GM21447 (cell line): ENCODE data around the gene KANSL1.

Source experiments
- ATAC-seq: cut with Tn5 transposase; IDR thresholded peaks from one replicate; pipeline ENCODE4 v1.9.1; 2021; ENCODE audit not compliant: unreplicated experiment

KANSL1 gene

DNA sequence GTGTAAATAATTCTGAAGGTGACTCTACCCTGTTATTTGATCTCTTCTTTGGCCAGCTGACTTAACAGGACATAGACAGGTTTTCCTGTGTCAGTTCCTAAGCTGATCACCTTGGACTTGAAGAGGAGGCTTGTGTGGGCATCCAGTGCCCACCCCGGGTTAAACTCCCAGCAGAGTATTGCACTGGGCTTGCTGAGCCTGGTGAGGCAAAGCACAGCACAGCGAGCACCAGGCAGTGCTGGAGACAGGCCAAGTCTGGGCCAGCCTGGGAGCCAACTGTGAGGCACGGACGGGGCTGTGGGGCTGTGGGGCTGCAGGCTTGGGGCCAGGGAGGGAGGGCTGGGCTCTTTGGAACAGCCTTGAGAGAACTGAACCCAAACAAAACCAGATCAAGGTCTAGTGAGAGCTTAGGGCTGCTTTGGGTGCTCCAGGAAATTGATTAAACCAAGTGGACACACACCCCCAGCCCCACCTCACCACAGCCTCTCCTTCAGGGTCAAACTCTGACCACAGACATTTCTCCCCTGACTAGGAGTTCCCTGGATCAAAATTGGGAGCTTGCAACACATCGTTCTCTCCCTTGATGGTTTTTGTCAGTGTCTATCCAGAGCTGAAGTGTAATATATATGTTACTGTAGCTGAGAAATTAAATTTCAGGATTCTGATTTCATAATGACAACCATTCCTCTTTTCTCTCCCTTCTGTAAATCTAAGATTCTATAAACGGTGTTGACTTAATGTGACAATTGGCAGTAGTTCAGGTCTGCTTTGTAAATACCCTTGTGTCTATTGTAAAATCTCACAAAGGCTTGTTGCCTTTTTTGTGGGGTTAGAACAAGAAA is 189.1 kb downstream of the KANSL1 start:
- ATAC-seq = no peak

DNA sequence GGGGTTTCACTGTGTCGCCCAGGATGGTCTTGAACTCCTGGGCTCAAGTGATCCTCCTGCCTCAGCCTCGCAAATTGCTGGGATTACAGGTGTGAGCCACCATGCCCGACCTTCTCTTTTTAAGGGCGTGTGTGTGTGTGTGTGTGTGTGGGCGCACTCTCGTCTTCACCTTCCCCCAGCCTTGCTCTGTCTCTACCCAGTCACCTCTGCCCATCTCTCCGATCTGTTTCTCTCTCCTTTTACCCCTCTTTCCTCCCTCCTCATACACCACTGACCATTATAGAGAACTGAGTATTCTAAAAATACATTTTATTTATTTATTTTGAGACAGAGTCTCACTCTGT is 190.3 kb downstream of the KANSL1 start:
- ATAC-seq = no peak

DNA sequence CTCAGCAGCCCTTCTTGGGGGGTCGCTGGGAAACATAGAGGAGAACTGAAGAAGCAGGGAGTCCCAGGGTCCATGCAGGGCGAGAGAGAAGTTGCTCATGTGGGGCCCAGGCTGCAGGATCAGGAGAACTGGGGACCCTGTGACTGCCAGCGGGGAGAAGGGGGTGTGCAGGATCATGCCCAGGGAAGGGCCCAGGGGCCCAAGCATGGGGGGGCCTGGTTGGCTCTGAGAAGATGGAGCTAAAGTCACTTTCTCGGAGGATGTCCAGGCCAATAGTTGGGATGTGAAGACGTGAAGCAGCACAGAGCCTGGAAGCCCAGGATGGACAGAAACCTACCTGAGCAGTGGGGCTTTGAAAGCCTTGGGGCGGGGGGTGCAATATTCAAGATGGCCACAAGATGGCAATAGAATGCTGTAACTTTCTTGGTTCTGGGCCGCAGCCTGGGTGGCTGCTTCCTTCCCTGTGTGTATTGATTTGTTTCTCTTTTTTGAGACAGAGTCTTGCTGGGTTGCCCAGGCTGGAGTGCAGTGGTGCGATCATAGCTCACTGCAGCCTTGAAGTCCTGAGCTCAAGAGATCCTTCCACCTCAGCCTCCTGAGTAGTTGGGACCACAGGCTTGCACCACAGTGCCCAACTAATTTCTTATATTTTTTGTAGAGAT is 190.8 kb downstream of the KANSL1 start:
- ATAC-seq = no peak

DNA sequence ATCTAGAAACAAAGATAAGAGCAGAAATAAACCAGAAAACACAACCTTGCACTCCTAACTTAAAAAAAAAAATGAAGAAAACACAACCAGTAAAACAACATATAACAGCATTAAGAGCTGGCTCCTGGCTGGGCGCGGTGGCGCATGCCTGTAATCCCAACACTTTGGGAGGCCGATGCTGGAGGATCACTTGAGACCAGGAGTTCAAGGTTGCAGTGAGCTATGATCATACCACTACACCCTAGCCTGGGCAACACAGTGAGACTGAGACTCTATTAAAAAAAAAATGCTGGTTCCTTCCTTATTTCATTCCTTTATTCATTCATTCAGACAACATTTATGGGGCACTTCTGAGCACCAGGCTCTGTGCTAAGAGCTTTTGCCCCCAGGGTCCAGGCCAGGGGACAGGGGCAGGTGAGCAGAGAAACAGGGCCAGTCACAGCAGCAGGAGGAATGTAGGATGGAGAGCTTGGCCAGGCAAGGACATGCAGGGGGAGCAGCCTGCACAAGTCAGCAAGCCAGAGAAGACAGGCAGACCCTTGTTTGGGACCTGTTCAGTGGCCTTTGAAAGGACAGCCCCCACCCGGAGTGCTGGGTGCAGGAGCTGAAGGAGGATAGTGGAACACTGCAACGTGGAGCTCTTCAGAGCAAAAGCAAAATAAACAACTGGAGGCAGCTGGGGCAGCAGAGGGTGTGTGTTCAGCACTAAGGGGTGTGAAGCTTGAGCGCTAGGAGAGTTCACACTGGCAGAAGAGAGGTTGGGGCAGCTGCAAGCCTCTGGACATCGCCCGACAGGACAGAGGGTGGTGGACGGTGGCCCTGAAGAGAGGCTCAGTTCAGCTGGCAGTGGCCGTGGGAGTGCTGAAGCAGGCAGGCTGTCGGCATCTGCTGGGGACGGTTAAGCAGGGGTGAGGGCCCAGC is 191.6 kb downstream of the KANSL1 start:
- ATAC-seq = no peak

DNA sequence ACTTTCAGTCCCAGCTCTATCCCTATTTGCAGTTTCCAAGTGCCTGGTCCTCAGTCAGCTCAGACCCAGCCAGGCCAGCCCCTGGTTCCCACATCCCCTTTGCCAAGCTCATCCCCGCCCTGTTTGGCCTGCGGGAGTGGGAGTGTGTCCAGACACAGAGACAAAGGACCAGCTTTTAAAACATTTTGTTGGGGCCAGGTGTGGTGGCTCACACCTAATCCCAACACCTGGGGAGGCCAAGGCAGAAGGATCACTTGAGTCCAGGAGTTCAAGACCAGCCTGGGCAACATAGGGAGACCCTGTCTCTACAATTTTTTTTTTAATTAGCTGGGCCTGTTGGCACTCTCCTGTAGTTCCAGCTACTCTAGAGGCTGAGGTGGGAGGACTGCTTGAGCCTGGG is 192.5 kb downstream of the KANSL1 start:
- ATAC-seq = no peak

DNA sequence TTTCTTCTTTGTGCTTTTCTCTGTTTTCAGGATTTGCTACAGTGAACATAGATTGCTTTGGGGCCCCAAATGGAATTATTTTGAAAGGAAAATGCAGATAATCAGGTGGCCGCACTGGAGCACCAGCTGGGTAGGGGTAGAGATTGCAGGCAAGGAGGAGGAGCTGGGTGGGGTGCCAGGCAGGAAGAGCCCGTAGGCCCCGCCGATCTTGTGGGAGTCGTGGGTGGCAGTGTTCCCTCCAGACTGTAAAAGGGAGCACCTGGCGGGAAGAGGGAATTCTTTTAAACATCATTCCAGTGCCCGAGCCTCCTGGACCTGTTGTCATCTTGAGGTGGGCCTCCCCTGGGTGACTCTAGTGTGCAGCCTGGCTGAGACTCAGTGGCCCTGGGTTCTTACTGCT is 192.9 kb downstream of the KANSL1 start:
- ATAC-seq = no peak

DNA sequence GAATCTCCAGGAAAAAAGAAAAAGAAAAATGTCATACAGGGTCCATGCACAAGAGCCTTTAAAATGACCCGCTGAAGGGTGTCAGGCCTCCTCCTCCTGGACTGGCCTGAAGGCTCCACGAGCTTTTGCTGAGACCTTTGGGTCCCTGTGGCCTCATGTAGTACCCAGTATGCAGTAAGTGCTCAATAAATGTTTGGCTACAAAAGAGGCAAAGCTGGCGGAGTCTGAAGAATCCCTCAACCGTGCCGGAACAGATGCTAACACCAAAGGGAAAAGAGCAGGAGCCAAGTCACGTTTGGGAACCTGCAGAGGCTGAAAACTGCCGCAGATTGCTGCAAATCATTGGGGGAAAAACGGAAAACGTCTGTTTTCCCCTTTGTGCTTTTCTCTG is 193.3 kb downstream of the KANSL1 start:
- ATAC-seq = no peak

DNA sequence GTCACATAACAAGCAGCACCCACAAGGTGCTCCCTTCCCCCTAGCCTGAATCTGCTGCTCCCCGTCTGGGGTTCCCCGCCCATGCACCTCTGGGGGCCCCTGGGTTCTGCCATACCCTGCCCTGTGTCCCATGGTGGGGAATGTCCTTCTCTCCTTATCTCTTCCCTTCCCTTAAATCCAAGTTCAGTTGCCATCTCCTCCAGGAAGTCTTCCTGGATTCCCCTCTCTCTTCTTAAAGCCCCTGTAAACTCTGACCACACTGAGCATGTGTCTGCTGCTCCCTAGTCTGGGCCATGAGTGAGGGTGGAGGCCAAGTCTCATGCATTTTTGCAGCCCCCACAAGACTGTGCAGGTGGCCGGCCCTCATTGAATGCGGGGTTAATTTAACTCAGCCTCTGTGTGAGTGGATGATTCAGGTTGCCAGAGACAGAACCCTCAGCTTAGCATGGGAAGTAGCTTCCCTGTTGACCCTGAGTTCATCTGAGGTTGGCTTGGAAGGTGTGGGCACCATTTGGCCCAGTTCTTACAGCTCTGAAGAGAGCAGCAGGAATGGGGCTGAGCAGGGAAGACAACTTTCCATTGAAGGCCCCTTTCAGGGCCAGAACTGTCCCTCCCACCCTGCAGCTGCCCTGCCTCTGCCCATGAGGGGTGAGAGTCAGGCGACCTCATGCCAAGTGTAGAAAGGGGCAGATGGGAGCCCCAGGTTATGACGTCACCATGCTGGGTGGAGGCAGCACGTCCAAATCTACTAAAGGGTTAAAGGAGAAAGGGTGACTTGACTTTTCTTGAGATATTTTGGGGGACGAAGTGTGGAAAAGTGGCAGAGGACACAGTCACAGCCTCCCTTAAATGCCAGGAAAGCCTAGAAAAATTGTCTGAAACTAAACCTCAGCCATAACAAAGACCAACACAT is 194.0 kb downstream of the KANSL1 start, which contains the start of gene STH:
TSS of gene STH (plus strand) at position 264 of the 913 bp plus-strand sequence. CDS start at position 294, 30 bp downstream.
- ATAC-seq = no peak

DNA sequence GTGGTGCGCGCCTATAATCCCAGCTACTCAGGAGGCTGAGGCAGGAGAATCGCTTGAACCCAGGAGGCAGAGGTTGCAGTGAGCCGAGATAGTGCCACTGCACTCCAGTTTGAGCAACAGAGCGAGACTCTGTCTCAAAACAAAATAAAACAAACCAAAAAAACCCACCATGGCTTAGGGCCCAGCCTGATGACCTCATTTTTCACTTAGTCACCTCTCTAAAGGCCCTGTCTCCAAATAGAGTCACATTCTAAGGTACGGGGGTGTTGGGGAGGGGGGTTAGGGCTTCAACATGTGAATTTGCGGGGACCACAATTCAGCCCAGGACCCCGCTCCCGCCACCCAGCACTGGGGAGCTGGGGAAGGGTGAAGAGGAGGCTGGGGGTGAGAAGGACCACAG is 195.6 kb downstream of the KANSL1 start:
- ATAC-seq = no peak

DNA sequence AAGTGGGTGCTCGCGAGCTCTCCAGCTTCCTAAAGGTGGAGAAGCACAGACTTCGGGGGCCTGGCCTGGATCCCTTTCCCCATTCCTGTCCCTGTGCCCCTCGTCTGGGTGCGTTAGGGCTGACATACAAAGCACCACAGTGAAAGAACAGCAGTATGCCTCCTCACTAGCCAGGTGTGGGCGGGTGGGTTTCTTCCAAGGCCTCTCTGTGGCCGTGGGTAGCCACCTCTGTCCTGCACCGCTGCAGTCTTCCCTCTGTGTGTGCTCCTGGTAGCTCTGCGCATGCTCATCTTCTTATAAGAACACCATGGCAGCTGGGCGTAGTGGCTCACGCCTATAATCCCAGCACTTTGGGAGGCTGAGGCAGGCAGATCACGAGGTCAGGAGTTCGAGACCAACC is 196.1 kb downstream of the KANSL1 start:
- ATAC-seq = no peak

DNA sequence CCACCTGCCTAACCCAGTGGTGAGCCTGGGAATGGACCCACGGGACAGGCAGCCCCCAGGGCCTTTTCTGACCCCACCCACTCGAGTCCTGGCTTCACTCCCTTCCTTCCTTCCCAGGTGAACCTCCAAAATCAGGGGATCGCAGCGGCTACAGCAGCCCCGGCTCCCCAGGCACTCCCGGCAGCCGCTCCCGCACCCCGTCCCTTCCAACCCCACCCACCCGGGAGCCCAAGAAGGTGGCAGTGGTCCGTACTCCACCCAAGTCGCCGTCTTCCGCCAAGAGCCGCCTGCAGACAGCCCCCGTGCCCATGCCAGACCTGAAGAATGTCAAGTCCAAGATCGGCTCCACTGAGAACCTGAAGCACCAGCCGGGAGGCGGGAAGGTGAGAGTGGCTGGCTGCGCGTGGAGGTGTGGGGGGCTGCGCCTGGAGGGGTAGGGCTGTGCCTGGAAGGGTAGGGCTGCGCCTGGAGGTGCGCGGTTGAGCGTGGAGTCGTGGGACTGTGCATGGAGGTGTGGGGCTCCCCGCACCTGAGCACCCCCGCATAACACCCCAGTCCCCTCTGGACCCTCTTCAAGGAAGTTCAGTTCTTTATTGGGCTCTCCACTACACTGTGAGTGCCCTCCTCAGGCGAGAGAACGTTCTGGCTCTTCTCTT is 196.8 kb downstream of the KANSL1 start:
- ATAC-seq = no peak

DNA sequence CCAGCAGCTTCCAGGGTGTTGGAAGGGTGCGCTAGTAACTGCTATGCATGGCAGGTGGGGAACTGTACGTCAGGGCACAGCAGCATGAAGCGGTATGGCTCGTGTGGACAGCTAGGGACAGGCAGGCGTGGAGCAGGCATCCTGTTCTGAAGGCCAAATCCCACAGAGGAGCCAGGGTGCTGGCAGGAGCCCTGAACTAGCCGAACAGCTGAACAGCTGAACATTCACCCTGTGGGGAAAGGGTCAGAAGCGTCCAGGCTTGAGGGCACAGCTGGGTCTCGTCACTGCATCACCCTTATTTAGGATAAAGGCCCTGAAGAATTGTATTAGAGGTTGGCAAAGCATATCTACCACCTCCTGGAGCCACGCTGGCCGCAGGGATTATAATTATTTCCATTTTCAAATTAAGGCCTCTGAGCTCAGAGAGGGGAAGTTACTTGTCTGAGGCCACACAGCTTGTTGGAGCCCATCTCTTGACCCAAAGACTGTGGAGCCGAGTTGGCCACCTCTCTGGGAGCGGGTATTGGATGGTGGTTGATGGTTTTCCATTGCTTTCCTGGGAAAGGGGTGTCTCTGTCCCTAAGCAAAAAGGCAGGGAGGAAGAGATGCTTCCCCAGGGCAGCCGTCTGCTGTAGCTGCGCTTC is 197.5 kb downstream of the KANSL1 start:
- ATAC-seq = no peak

DNA sequence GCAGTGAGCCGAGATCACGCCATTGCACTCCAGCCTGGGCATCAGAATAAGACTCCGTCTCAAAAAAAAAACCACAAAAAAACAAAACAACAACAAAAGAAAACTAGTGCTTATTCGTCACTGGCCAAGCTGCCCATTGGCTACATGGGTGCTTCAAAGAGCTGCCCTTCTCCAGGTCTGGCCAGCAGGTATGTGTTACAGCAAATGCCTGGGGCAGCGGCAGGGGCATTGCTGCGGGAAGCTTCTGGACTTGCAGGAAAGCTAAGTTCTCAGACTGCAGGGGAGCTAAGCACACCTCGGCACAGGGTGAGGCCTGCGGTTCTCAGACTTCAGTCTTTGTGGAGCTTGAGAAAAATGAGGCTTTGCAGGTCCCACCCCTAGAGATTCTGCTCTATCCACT is 198.2 kb downstream of the KANSL1 start:
- ATAC-seq = no peak

DNA sequence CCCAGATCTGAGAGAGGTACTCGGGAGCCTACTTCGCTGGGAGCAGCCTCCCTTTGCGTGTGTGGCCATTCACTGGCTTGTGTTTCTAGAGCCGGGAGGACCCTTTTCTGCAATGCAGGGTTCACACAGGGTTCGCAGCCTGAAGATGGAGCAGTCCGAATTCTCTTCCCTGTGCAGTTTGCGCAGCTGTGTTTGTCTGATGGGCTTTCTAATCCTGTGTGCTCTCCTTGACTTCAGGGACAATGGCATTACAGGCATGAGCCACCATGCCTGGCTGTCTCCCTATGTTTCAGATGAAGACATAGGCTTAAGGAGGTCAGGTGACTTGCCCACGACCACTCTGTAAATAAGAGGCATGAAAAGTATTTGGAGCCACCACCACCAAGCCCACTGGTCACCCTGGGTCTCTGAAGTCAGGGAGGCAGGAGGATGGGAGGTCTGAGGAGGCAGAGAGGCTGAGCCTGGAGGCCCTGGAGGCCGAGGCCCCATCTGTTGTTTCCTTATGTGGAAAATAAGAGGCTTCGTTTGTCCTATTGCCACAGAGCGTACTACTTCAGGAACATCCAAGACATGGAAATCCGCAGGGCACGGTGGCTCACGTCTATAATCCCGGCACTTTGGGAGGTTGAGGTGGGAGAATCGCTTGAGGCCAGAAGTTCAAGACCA is 199.1 kb downstream of the KANSL1 start:
- no peak for ATAC-seq

DNA sequence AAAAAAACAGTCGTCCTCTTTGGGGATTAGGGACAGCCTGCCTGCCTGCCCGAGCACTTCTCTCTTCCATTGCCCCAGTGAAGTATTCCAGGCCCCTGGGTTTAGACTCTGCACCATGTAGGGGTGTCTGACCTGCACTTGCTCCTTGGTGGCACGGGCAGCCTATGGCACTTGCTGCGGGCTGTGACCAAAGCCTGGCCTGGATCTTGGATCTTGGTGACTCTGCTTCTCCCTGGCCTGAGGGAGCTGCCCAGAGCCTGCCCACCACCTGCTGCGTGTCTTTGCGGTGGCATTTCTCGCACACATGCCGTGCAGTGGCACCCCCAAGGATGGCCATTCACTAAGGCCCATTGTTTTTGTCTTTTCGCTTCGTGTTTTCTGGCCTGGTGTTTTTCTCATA is 200.3 kb downstream of the KANSL1 start:
- no peak for ATAC-seq

DNA sequence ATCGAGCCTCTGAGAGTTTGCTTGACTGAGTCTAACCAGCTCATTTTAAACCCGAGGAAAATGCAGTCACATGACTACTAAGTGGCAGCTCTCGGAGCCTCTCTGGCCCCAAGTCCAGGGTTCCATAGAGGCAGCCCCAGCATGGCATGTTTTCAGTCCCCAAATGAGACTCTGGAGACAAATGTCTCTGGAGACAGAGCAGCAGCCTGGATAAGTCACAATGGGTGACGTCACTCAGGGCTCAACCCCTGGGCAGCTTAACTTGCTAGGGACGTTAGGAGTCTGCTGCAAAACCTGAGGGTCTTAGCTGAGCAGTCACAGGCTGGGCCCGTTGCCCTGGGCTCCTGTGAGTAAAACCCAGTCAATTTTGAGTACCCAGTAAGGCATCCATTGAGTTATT is 201.1 kb downstream of the KANSL1 start:
- ATAC-seq = no peak

DNA sequence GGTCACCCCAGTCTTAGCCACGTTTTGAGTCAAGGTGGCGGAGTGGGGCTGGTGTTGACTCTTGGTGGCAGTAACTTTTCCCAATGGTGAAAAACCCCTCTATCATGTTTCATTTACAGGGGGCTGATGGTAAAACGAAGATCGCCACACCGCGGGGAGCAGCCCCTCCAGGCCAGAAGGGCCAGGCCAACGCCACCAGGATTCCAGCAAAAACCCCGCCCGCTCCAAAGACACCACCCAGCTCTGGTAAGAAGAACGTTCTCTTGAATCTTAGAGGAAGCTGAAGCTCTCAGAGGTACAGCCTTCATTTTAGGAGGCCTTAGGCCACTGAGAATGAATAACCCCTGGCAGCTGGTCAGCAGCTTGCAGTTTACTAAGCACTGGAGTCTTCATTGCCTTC is 201.9 kb downstream of the KANSL1 start:
- no peak for ATAC-seq

DNA sequence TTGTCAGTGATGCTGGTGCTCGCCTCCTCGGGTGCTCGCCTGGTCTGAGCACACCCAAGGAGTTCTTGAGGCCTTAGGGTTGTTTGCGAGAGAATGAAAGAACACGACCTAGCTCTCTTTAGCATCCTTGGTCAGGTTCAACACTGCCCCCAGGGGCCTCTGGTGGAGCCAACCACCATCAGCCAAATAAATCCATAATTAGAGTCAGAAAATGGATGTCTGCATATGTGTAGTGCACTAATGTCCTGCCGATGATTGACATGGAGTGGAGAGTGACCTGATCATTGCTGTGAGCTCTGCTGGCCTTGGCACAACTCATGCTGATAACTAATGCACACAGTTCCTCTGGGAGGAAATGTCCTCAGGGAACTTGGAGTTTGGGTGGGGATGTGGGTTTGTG is 202.3 kb downstream of the KANSL1 start:
- no peak for ATAC-seq

DNA sequence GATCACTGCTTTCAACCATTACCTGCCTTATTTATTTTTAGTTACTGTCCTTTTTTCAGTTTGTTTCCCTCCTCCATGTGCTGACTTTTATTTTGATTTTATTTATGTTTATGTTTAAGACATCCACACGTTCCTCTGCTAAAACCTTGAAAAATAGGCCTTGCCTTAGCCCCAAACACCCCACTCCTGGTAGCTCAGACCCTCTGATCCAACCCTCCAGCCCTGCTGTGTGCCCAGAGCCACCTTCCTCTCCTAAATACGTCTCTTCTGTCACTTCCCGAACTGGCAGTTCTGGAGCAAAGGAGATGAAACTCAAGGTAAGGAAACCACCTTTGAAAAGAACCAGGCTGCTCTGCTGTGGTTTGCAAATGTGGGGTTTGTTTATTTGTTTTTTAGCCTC is 203.5 kb downstream of the KANSL1 start:
- no peak for ATAC-seq
